GM19372 (cell line): ENCODE results near the gene LGR4.

ENCODE experiments used
- ATAC-seq: cut with Tn5 transposase; IDR thresholded peaks from one replicate; pipeline ENCODE4 v1.9.1; 2021; ENCODE audit warnings: mild to moderate bottlenecking, low read depth, moderate library complexity; ENCODE audit not compliant: unreplicated experiment

Gene LGR4

DNA sequence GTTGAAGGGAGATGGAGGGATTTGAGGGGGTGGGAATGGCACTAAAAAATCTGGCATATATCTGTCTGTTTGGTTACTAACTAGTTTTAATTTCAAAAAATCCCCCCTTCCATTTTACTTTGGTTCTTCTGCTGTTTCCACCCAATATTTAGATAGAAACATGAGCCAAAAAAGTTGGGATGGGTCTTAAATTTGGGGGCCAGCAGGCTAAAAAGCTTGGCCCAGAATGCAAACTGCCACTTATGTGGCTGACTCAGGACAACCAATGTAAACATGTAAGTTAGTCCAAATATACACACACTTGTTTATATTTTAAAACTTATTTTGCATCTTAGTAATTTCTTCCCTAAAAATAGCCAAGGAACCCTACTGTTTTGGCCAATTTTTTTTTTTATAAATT is 35.7 kb downstream of the LGR4 start:
- ATAC-seq, result no peak

DNA sequence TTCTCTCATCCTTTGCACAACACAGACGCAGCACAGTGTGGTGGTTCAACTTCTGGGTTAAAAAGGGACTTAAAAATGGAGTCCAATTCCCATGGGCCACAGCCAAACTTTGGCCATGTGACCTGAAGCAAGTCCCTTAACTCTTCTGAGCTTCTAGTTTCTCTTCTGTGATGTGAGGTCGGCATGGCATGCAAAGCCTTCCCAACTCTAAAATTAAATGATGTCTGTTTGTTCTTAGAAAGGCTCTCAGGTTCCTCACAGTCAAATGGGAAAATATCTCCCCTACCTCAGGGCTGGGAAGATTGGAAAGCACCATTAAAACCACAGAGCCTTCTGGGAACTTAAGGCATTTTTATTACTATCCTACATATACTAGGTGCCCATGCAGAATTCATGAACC is 38.8 kb downstream of the LGR4 start:
- no peak for ATAC-seq

DNA sequence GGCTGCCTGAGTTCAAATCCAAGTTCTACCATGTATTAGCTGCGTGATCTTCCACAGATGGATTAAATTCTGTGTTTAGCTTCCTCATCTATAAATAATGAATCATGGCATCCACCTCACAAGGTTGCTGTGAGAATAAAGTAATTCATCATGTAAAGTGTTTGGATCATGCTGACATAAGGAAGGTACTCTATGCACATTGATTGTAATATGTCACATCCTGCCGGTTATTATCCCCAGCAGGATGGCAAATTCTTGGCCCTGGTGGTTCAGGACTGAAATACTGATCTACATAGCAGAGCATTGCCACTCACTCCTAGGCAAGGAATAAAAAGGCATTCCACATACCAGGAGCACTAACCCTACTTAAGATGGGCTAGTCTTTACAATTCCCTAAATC is 40.8 kb downstream of the LGR4 start:
- no peak for ATAC-seq

DNA sequence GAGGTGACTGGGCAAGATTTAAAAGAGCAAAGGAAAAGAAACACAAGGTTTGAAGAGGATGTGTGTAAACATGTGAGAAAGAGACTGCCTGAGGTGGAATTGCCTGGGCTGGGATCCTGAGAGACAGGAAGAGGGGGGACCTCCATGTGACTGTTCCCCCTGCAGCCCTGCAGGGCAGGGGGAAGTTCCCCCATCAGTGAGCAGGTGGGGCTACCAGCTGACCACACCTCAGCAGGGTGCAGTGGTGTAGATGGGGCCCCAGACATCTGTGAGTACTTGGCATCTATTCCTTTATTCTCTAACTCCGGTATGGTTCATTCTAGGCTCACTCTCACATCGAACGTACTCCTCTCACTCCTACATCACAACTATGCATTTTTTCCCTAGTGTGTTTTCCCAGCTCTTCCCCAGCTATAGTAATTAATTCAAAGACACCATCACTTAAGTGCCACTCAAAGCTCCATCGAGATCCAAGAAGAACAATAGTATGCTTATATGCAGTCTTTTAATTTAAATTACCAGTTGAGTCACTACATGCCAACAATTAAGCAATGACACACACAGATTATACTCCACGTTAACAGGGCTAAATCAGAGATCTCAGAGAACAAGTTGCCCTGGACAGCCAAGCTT is 42.7 kb downstream of the LGR4 start:
- no peak for ATAC-seq

DNA sequence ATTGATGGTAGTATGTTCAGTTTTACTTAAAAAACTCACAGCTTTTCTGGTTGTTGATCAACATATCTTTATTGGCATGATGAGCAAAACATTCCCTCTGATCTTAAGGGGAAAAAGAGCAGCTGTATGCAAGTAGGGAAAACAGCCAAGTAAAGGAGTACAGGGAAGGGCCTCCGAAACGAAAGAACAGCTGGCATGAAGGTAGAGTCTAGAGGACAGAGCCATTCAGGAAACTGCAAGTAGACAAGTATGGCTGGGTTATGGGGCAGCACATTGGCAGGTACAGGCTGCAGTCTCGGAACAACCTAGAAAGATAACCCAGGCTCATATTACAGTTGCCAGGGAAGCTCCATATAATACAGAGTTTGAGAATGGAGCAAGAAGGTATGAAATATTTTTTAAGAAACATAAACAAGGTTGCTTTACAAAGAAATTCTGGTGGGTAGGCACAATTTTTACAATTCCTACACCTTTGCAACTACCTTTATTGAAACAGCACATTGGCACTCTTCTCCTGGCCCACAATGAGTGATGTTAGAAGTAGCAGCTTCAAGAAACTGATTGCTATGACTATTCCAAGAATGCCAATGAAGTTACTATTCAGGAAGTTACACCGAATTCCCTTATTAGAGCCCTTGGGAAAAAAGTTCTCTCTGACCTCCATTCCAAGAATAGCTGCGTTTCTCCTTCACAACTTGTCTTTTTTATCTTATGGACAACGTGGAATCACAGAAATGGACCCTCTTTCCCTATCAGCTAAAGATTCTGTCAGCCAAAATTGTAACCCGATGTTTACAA is 45.2 kb downstream of the LGR4 start:
- ATAC-seq, result no peak

DNA sequence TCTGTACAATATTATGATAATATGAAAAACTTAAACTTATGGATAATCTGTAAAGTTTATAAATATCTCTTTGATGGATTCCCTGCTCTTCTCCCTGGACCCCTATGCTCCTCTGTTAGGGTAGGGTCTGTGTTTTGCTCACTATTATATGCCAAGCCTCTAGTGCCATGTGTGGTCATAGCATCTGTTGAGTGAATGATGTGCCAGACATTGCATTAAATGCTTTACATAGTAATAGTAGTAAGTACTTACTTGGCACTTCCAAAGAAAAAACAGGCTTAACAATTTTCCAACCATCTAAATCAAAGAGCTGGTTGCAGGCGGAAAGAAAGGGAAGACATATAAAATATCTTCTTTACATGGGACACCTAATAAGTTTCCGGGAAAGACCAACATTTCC is 46.8 kb downstream of the LGR4 start:
- no peak for ATAC-seq

DNA sequence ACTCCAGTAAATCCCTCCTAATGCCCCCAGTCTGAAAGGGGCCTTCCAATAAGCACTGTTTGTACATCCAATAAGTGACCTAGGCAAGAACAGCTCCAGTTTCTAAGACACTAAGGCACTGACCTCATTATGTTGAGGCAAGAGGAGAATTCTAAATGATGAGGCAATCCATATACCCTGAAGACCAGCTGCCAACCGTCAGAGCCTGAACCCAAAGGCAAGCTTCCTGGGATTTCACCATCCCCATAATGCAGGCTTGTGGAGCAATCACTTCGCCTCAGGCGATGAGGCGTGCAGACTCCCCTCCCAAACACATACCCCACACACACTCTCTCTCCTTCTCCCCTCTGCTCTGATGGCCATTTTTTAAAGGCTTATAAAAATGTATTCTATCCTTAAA is 49.5 kb downstream of the LGR4 start:
- no peak for ATAC-seq

DNA sequence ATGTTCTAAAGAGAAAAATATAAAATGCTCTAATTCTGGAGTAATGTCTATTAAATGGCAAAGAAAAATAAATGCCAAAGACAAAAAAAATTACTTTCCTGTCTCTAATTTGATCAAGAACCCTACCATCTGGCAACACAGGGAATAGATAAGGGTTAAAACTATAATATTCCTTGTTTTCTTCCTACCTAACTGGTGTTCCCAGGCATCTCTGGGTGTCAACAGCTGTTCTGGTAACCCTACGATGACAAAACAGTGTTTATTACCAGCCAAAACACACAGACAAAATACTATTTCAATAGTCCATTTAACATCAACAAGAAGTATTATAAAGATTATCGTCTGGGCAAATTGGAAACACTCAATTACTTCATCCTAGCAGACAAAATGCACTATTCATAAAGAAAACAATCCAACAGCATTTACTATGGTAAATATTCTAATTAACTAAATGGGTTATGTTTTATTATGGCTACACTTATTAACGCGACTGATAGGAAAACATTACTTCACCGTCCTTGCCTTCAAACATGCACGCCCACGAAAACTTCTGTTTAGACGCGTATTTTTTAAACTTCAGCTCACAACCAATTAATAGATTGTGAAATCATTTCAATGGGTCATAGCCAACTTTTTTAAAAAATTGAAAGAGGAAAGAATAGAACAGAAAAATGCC is 50.6 kb downstream of the LGR4 start:
- ATAC-seq, result no peak

DNA sequence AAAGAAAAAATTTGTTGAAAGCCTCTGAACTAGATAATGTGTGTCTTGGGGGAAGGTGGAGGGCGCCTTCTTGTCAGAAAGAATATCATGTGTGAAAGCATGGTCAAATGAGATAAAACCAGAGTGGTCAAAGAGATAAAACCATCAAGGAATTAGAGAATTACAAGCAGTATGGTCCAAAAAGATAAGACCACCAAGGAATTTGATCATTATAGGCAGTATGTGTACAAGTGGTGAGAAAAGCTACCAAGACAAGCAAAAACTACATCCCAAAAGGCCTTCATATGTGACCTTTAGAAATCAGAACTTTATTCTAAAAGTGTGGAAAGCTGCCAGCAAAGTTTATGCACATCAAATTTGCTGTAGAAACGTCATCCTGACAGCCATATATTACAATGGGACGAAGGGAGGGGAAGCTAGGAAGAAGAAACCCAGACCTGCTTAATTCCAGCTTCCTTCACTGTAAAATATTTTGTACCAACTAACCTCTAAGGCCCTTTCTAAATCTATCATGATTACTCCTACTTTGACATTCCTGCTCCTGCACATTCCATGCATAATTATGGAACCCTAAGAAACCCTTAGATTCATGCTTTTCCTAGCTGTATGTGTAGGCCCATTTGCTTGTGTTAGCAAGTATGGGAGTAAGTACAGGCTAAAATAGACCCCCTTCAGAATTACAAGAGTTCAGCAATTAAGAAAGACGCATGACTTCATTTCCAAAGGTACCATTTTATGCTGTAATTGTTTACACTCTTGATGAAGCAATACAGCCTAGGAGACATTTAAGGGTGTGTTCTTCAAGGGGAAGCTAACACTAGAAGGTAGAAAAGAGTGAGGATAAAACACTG is 51.6 kb downstream of the LGR4 start:
- ATAC-seq, result no peak

DNA sequence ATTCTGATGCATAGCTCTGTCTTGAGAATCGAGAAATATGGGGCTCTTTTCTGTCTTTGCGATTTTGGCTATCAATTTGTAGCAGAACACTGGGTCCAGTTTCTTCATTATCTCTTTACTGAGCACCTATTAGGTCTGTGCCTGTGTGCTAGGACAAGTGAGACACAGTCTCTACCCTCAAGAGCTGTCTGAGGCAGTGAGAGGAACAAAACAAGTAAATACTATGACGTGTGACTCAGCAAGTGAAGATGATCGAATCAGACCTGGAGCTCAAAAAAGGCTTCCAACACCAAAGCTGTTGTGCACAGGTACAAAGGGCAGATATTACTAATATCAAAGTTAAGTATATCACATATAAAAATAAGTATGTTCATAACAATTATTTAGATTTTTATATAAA is 52.4 kb downstream of the LGR4 start:
- ATAC-seq, result no peak

DNA sequence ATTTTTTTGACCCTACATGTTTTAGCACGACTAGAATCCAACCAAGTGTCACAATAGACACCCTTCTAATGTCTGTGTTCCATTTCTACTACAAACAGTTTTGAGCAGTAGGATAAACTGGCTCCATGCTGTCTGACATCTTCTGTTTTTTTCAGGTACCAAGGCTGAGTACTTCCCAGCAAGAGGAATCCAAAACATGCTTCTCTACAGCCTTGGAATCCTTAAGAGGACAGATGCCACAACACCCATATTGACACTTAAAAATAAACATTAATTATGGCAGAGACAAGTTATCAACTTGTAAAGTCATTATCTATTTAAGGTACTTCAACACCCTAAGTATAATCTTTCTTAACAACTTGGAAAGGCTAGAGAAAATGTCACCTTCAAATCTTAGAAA is 54.2 kb downstream of the LGR4 start:
- ATAC-seq, result no peak

DNA sequence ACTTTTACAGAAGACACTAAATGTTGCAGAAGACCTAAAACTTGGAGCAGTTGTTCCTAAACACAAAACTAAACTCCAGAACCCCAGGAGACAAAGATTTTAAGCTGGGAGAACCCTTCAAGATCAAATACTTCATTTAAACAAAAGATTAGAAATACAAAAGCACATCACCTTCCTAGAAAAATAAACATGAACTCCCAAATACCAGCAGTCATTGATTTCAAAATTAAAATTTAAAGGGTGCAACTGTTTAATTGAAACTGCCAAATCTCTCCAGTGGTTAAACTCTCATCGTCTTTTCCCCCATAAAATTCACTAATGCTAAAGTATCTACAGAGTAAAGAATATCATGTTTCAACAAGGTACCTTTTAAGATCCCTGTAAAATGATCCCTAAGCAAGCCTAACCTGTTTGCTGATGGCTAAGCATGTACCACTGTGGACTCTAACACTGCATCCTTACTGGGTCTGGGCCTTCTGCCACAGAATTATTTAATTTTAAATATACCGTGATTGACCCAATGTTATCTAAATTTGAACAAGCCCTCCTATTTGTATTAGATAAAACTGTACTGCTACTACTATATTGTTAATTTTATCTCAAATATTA is 55.9 kb downstream of the LGR4 start:
- ATAC-seq, result no peak

DNA sequence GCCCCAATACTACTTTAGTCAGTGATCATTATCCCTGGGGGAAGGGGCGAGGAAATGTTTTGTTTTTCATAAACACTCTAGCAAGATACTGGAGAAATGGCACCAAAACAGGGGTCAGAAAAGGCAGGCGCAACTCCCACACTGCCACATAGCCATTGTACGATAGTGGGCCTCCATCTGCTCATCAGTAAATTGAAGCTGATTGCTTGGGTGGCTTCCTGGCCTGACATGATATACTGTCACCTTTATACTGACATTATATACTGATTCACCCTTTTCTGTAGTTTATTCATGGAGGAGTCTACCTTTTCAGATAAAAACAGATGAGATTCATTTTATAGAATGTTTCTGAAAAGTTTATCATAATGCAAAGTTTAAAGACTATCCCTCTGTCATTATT is 57.9 kb downstream of the LGR4 start:
- ATAC-seq, result no peak

DNA sequence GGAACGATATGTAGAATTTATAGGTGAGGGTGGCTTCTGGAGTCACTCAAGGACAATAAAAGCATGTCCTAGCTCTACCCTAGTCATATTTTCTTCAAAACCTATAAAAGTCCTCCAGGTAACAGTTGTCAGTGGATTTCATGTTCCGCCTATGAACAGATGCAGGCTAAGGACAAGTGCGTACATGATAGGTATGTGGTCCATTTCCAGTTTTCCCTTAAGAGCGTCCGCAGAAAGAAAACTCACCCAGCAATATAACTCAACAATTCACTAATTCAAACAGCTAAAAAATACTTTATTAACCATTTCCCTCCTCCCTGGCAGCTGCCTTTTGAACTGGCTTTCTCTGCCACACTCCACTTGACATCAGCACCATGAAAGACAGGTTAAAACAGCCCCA is 59.4 kb downstream of the LGR4 start:
- no peak for ATAC-seq

DNA sequence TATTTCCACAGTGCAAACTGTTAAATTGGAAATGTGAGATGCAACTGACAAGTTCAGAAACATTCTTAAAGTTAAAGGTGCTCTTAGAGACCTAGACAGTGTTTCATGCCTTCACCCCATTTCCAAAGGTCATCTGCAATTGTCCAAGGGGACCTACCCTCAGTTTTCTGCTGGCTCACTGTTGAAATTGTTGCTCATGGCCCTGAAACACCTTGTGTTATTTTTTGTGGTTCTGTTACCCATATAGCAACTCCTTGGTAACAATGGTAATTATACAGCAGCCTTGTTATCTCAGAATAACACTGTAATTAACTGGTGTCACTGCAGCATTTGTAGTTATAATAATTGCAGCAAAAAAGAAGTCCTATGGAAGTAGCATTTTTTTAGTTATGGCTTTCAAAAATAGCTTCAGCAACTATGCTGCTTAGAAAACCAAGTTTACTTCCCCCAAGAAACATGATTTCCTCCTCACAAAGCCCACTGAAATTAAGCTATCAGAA is 60.3 kb downstream of the LGR4 start:
- no peak for ATAC-seq

DNA sequence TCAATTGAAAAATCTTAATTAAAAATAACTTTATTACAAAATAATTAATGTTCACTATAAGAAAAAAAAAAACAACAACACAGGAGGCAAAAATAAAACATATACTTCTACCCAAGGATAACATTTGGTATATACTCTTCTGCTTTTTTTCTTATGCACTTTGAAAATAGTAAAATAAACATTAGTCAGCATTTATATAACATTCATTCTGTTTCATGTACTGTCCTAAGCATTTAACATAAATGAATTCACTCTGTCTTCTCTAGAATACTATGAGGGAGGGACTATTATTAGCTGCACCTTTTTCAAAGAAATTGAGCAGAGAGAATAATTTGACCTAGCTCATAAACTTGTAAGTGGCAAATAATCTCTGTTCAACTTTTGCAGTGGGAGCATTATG is 61.3 kb downstream of the LGR4 start:
- ATAC-seq, result no peak

DNA sequence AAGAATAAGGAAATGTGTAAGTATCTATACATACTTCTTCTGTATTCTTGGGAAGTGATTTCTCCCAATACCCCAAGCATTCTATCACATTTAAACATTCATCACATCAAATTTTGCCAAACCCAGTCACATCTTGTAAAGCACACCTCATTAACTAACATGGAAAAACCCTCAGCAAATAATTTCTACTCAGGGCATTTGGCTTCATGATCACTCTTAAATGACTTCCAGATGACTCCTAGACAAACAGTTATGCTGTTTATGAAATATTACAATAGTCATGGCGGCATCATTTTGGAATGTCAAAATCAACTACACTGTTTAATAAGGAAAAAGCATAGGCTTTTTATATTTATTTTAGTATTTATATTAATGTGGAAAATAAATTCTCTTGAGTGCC is 62.3 kb downstream of the LGR4 start:
- no peak for ATAC-seq

DNA sequence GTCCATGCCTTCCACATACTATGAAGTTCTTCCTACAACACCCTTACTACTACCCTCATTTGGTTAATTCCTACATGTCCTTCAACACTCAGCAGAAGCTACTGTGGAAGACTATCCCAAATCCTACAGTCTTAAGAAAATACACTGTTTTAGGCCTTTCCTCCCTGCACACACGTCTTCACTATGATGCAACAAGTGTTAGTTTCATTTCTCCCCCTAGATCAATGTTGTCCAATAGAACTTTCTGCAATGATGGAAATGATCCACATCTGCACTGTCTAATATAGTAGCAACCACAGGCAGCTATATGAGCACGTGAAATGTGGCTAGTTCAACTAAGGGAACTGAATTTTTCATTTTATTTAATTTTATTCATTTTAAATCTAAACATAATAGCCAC is 62.8 kb downstream of the LGR4 start:
- no peak for ATAC-seq

DNA sequence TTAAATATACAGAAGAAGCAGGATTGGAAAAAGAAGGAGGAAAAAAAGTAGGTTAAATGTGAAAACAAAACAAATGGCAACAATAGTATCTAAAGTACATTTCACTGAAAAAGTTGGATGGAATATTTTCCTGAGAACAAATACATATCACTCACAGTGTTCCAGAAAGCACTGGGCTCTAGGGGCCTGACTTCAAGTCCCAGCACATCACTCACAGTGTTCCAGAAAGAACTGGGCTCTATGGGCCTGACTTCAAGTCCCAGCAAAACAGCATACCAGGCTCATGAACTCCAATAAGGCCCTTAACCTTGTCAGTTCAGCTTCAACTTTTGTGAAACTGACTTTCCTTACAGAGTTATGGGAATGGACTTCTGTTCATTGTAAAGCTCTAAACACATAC is 63.5 kb downstream of the LGR4 start:
- no peak for ATAC-seq

DNA sequence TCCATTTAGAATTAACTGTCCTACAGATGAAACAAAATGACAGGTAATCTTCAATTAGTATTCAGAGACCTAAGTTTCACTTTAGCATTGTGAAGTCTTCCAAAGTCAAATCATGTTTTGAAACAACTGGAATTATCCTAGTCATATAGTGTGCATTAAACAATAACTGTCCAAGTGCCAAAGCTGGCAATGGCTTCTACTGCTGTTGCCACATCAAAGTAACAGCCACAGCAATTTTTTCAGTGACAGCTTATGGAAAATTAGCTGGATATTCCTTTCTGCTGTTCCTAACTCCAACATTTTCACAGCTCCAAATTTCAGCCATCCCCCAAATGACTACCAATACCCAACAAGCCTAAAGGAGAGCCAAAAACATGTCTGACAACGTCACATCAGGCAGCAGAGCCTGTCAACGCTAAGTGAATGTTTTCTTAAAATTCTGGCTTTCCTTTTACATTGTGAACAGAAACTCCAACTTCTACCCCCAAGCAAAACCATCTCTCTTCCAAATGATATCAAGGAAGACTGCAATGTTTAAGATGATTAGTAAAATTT is 64.3 kb downstream of the LGR4 start:
- ATAC-seq, result no peak
